ENCODE results near the gene NAV3. TPM values are rescaled to one million over a fixed set of nuclear protein-coding genes. Genes with fewer than 3 reads are reported as not detected.

Gene NAV3
- total RNA-seq, 2 donors from 2014 or later, result 0.20 to 1.9 TPM

DNA sequence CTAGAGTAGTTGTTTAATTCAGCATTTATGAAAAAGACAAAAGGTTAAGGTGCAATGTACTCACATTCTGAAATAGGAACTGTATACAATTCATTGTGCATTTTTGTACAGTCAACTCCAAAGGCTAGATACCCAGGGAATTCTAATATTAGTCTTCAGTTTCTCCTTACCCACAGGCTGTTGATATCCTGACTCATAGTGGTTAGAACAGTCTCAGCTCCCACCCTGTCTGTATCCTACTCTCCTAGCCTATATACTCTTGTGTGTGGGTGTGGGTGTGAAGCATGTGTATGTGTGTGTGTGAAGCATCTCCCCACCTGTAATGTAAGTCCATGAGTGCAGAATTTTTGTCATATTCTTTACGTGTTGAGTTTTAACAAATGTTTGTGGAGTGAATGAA, 229.5 kb downstream of the NAV3 start:
- Histone ChIP-seq H3K4me1 (ENCODE audit: control insufficient read depth, insufficient read depth, low read length) (no peaks in the 10 kb centered on the region), H3K27me3 (ENCODE audit: control insufficient read depth, insufficient read depth, low read length, poor library complexity, severe bottlenecking) (no peaks in the 10 kb centered on the region), H3K36me3 (ENCODE audit: control insufficient read depth, insufficient read depth, low read length) (no peaks in the 10 kb centered on the region), H3K9ac (ENCODE audit: extremely low read depth, low read length, poor library complexity, severe bottlenecking) (no peak overlapping the region), H3K27ac (ENCODE audit: low read depth, low read length) (no peak overlapping the region), H3K4me3 (ENCODE audit: low read length) (no peak overlapping the region), H3K9me3 (ENCODE audit: control insufficient read depth, low read length) (no peaks in the 10 kb centered on the region)
- TF ChIP-seq, protein P1, sequence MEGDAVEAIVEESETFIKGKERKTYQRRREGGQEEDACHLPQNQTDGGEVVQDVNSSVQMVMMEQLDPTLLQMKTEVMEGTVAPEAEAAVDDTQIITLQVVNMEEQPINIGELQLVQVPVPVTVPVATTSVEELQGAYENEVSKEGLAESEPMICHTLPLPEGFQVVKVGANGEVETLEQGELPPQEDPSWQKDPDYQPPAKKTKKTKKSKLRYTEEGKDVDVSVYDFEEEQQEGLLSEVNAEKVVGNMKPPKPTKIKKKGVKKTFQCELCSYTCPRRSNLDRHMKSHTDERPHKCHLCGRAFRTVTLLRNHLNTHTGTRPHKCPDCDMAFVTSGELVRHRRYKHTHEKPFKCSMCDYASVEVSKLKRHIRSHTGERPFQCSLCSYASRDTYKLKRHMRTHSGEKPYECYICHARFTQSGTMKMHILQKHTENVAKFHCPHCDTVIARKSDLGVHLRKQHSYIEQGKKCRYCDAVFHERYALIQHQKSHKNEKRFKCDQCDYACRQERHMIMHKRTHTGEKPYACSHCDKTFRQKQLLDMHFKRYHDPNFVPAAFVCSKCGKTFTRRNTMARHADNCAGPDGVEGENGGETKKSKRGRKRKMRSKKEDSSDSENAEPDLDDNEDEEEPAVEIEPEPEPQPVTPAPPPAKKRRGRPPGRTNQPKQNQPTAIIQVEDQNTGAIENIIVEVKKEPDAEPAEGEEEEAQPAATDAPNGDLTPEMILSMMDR (conservative IDR thresholded peaks at IDR 0.05), result no peak
- H3K27ac Mint-ChIP-seq, result no peak overlapping the region
- H3K4me1 Mint-ChIP-seq, result no peaks in the 10 kb centered on the region
- no peaks in the 10 kb centered on the region for H3K36me3 Mint-ChIP-seq (ENCODE audit: low read depth)
- H3K4me3 Mint-ChIP-seq, result no peak overlapping the region
- no peaks in the 10 kb centered on the region for H3K27me3 Mint-ChIP-seq (ENCODE audit: insufficient read depth)
- DNase-seq, result no peak
- no peaks in the 10 kb centered on the region for H3K9me3 Mint-ChIP-seq
- WGBS, 2 experiments (ENCODE audit: insufficient coverage in 1 of 2, insufficient read length in 1 of 2), result 62% methylated on average over 1 of the region's 1 CpG; no CpG with 5 or more reads in 1 of the 2 experiments

DNA sequence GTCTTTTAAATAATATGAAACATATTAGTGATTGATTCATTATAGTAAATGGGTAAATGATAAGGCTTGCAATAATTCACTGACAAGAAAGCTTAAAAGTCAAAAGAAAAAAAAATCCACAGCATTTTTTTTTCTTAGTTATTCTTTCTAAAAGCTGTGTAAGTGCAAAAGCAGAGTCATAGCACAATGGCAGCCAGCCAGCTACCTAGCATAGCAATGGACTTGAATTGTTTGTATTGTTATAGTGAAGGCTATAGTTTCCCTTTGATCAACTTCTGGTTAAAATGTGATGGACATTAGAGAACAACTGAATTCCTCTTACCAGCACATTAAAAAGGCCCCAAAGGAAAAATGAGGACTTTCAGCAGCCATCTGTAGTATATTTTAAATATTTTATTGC, 232.1 kb downstream of the NAV3 start:
- Mint-ChIP-seq H3K27me3 (ENCODE audit: insufficient read depth) (no peaks in the 10 kb centered on the region), H3K27ac (no peak overlapping the region), H3K4me3 (no peak overlapping the region), H3K4me1 (peaks cover 6% of the 10 kb centered on the region), H3K36me3 (ENCODE audit: low read depth) (no peaks in the 10 kb centered on the region), H3K9me3 (no peaks in the 10 kb centered on the region)
- no peaks in the 10 kb centered on the region for H3K4me1 ChIP-seq (ENCODE audit: control insufficient read depth, insufficient read depth, low read length)
- TF ChIP-seq, protein P1 (conservative IDR thresholded peaks at IDR 0.05), result no peak
- H3K9me3 ChIP-seq (ENCODE audit: control insufficient read depth, low read length), result no peaks in the 10 kb centered on the region
- no peak overlapping the region for H3K4me3 ChIP-seq (ENCODE audit: low read length)
- no peak overlapping the region for H3K9ac ChIP-seq (ENCODE audit: extremely low read depth, low read length, poor library complexity, severe bottlenecking)
- no peak for DNase-seq
- H3K27me3 ChIP-seq (ENCODE audit: control insufficient read depth, insufficient read depth, low read length, poor library complexity, severe bottlenecking), result no peaks in the 10 kb centered on the region
- no peak overlapping the region for H3K27ac ChIP-seq (ENCODE audit: low read depth, low read length)
- H3K36me3 ChIP-seq (ENCODE audit: control insufficient read depth, insufficient read depth, low read length), result no peaks in the 10 kb centered on the region

DNA sequence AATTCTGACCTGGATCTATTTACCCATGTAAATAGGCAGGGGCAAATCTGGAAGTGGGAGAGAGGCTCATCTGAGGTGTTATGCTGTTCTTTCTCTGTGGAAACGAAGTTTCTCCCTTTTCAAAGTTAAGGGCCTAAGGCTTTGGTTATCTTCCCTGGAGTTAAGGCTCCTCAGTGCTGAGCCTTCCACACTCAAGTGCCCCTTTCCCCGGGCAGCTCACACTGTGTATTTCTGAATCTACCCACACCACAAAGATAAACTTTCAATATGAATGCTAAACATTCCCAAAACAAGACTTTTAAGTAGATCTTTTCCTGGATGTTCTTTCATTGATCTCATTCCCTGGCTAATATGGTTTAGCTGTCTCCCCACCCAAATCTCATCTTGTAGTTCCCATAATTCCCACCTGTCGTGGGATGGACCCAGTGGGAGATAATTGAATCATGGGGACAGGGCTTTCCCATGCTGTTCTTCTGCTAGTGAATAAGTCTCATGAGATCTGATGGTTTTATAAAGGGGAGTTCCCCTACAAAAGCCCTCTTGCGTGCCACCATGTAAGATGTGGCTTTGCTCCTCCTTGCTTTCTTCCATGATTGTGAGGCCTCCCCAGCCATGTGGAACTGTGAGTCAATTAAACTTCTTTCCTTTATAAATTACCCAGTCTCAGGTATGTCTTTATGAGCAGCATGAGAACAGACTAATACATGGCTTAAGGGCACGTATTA, 251.1 kb downstream of the NAV3 start:
- no peak overlapping the region for H3K9ac ChIP-seq (ENCODE audit: extremely low read depth, low read length, poor library complexity, severe bottlenecking)
- TF ChIP-seq, protein P1 (conservative IDR thresholded peaks at IDR 0.05), result no peak
- 92 to 96% methylated on average over 2 to 4 of the region's 5 CpGs for WGBS, 2 experiments (ENCODE audit: insufficient coverage in 1 of 2, insufficient read length in 1 of 2)
- H3K4me1 Mint-ChIP-seq, result no peaks in the 10 kb centered on the region
- H3K36me3 Mint-ChIP-seq (ENCODE audit: low read depth), result no peaks in the 10 kb centered on the region
- H3K27ac ChIP-seq (ENCODE audit: low read depth, low read length), result no peak overlapping the region
- no peaks in the 10 kb centered on the region for H3K4me1 ChIP-seq (ENCODE audit: control insufficient read depth, insufficient read depth, low read length)
- no peaks in the 10 kb centered on the region for H3K36me3 ChIP-seq (ENCODE audit: control insufficient read depth, insufficient read depth, low read length)
- no peaks in the 10 kb centered on the region for H3K9me3 ChIP-seq (ENCODE audit: control insufficient read depth, low read length)
- H3K27me3 Mint-ChIP-seq (ENCODE audit: insufficient read depth), result no peaks in the 10 kb centered on the region
- no peak overlapping the region for H3K4me3 ChIP-seq (ENCODE audit: low read length)
- no peaks in the 10 kb centered on the region for H3K9me3 Mint-ChIP-seq
- H3K27me3 ChIP-seq (ENCODE audit: control insufficient read depth, insufficient read depth, low read length, poor library complexity, severe bottlenecking), result no peaks in the 10 kb centered on the region
- H3K4me3 Mint-ChIP-seq, result no peak overlapping the region
- H3K27ac Mint-ChIP-seq, result no peak overlapping the region
- DNase-seq, result no peak
